ENCODE data around the gene ARHGAP30. TPM values are rescaled to one million over a fixed set of nuclear protein-coding genes. Genes with fewer than 3 reads are reported as not detected.

Gene ARHGAP30
- total RNA-seq, 2 donors from 2014 or later: 16.4 to 16.9 TPM

- DNase-seq (ENCODE audit: low spot score) (no peak), ATAC-seq (ENCODE audit: insufficient number of reproducible peaks, low FRiP score, low read depth) (no peak)
- Histone ChIP-seq H3K4me1 (ENCODE audit: control insufficient read depth in 1 of 2, low read depth in 2 of 2) (peaks cover 2 to 21% of the 10 kb centered on the region in 2 donors), H3K36me3 (no peaks in the 10 kb centered on the region), H3K27ac (no peak overlapping the region), H3K4me3 (no peak overlapping the region), H3K9me3 (no peaks in the 10 kb centered on the region), H3K27me3 (replicated peaks; ENCODE audit: insufficient read depth) (no peaks in the 10 kb centered on the region)
- no peak for TF ChIP-seq CTCF (IDR thresholded peaks at IDR 0.05)
Measured at GRCh38 chr1:161100556-161100955, 30.9 kb upstream of the ARHGAP30 start.

DNA sequence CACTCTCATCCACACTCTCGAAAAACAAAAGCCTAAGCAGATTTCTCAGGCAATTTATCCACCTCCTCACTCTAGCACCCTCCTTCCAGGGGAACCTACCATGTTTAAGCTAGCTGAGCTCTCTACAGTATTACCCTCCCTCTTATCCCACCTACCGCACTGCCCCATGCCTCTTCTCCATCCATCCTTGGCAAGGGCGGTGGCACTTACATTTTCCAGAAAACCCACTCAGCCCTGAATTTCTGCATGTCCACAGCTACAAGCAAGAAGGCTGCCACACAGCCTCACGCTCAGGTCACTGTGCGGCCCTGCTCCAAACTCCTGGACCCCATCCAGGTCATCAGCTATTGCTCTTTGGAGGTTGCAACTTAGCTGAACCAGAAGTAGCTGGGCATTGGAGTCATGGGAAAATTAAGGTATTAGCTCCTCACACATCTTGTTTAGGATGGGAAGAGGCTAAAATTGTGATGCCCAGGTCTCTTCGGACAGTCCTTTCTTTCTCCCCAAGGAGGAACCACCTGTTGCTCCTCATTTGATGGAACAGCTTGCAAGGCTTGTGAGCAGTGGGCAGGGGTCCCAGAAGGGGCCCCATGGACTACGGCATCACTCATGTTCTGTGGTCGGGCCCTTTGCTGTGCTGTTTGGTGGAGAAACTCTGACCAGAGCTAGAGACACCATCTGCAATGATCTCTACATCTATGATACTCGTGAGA lies 29.6 kb upstream of the ARHGAP30 start:
- no peak for ATAC-seq (ENCODE audit: insufficient number of reproducible peaks, low FRiP score, low read depth)
- Histone ChIP-seq H3K9me3 (no peaks in the 10 kb centered on the region), H3K27me3 (replicated peaks; ENCODE audit: insufficient read depth) (no peaks in the 10 kb centered on the region), H3K4me1 (ENCODE audit: control insufficient read depth in 1 of 2, low read depth in 2 of 2) (peaks cover 2 to 21% of the 10 kb centered on the region in 2 donors), H3K4me3 (peak overlapping the region; percentile 88), H3K36me3 (no peaks in the 10 kb centered on the region), H3K27ac (no peak overlapping the region)
- DNase-seq (ENCODE audit: low spot score): no peak
- no peak for TF ChIP-seq CTCF (IDR thresholded peaks at IDR 0.05)

DNA sequence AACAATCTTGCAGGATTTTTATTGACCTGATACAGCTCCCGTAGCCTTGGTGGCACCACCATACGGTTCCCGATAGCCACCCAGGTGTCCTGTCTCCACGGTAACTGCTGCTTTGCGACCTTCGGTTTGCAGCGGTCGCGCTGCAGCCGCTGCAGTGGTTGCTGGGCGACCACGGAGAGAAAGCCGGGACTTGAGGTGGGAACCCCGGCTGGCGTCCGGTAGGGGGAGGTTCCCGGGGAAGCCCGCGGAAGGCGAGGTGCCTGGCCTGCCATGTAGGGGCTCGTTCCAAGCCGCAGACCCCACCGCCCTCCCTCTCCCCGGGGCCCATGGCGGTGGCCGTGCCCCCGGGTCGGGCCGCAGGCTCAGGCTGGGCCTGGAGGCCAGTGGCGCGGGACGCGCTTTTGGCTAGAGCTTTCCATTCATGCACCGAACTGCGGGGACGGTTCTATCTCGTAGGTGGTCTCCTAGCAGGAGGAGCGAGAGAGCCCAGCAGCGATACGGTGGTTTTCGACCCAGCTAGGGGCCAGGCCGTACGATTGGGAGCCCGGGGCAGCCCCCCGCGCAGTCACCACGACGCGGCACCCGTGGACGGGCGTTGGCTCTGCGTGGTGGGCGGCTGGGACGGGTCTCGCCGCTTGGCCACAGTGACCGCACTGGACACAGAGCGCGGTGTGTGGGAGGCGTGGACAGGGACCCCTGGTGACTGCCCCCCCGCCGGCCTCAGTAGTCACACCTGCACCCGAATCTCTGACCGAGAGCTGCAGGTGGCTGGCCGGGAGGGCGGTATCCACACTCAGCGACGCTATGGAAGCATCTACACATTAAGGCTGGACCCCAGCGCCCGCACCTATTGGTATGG lies 28.7 kb upstream of the ARHGAP30 start, which contains the start of gene KLHDC9:
Gene KLHDC9, plus strand, starts transcription at position 152 of the 859 bp plus-strand sequence. Its CDS starts 175 bp downstream, at position 327.
- Histone ChIP-seq H3K4me1 (ENCODE audit: control insufficient read depth in 1 of 2, low read depth in 2 of 2) (peaks cover 2 to 21% of the 10 kb centered on the region in 2 donors), H3K9me3 (no peaks in the 10 kb centered on the region), H3K4me3 (peak within 1 kb of the TSS; percentile 88), H3K27me3 (replicated peaks; ENCODE audit: insufficient read depth) (no peaks in the 10 kb centered on the region), H3K36me3 (no peaks in the 10 kb centered on the region), H3K27ac (peak within 1 kb of the TSS; percentile 38 to 43)
- TF ChIP-seq CTCF (IDR thresholded peaks at IDR 0.05): peak; percentile 7
- no peak for DNase-seq (ENCODE audit: low spot score)
- peak; percentile 74 for ATAC-seq (ENCODE audit: insufficient number of reproducible peaks, low FRiP score, low read depth)

GRCh38 chr1:161096530-161096929 lies 26.8 kb upstream of the ARHGAP30 start:
- no peak for TF ChIP-seq CTCF (IDR thresholded peaks at IDR 0.05)
- Histone ChIP-seq H3K27ac (no peak overlapping the region), H3K9me3 (no peaks in the 10 kb centered on the region), H3K4me1 (ENCODE audit: control insufficient read depth in 1 of 2, low read depth in 2 of 2) (peaks cover 2 to 21% of the 10 kb centered on the region in 2 donors), H3K27me3 (replicated peaks; ENCODE audit: insufficient read depth) (no peaks in the 10 kb centered on the region), H3K36me3 (no peaks in the 10 kb centered on the region), H3K4me3 (no peak overlapping the region)
- ATAC-seq (ENCODE audit: insufficient number of reproducible peaks, low FRiP score, low read depth): no peak
- no peak for DNase-seq (ENCODE audit: low spot score)

- no peak for TF ChIP-seq CTCF (IDR thresholded peaks at IDR 0.05)
- H3K27ac ChIP-seq: no peak overlapping the region
Measured at GRCh38 chr1:161096015-161096414, 26.3 kb upstream of the ARHGAP30 start.

More at GRCh38 chr1:161096015-161096414, 26.3 kb upstream of the ARHGAP30 start:
- Histone ChIP-seq H3K4me3 (no peak overlapping the region), H3K9me3 (no peaks in the 10 kb centered on the region), H3K4me1 (ENCODE audit: control insufficient read depth in 1 of 2, low read depth in 2 of 2) (peaks cover 2 to 21% of the 10 kb centered on the region in 2 donors), H3K36me3 (no peaks in the 10 kb centered on the region), H3K27me3 (replicated peaks; ENCODE audit: insufficient read depth) (no peaks in the 10 kb centered on the region)
- DNase-seq (ENCODE audit: low spot score): no peak
- no peak for ATAC-seq (ENCODE audit: insufficient number of reproducible peaks, low FRiP score, low read depth)

Measured in thoracic aorta (tissue), 2 donors.